Astrocyte (in vitro differentiated cells and primary cell): Measurements from ENCODE around the gene ZNF544. TPM values are rescaled to one million over a fixed set of nuclear protein-coding genes. Genes with fewer than 3 reads are reported as not detected.

Source experiments
- DNase-seq: peaks from one replicate; pipeline ENCODE4 v3.0.0-alpha.2; 2010; ENCODE audit warnings: low read depth
- FAIRE-seq: peaks from 2 replicates; lab custom pipeline; 2011; peaks lifted over from hg19 to GRCh38; lab: Jason Lieb, UNC
- H2AFZ ChIP-seq: 2 replicates; pipeline ENCODE4 v1.6.0; 2012; ENCODE audit warnings: low read depth, low read length, inconsistent platforms
- H3K27ac ChIP-seq: 2 replicates; pipeline ENCODE4 v1.5.1; 2011; ENCODE audit warnings: low read depth, low read length, inconsistent platforms
- H3K27me3 ChIP-seq: 2 replicates; pipeline ENCODE4 v1.6.0; 2011; ENCODE audit warnings: low read length, inconsistent platforms; ENCODE audit not compliant: insufficient read depth
- H3K36me3 ChIP-seq: 2 replicates; pipeline ENCODE4 v1.5.1; 2011; ENCODE audit warnings: low read length, inconsistent platforms; ENCODE audit not compliant: insufficient read depth
- H3K4me1 ChIP-seq: 2 replicates; pipeline ENCODE4 v1.5.1; 2011; ENCODE audit warnings: low read length, inconsistent platforms; ENCODE audit not compliant: insufficient read depth
- H3K4me2 ChIP-seq: 2 replicates; pipeline ENCODE4 v1.6.0; 2012; ENCODE audit warnings: low read length, inconsistent platforms
- H3K4me3 ChIP-seq: 2 replicates; pipeline ENCODE4 v1.5.1; 2011; ENCODE audit warnings: low read depth, mild to moderate bottlenecking, low read length, inconsistent platforms; ENCODE audit not compliant: insufficient read depth
- H3K79me2 ChIP-seq: 2 replicates; pipeline ENCODE4 v1.6.0; 2012; ENCODE audit warnings: mild to moderate bottlenecking, low read length, inconsistent platforms; ENCODE audit not compliant: insufficient read depth
- H3K9ac ChIP-seq: 2 replicates; pipeline ENCODE4 v1.6.0; 2012; ENCODE audit warnings: mild to moderate bottlenecking, low read length, inconsistent platforms
- H3K9me3 ChIP-seq: 2 replicates; pipeline ENCODE4 v1.5.1; 2012; ENCODE audit warnings: low read depth, mild to moderate bottlenecking, low read length, inconsistent platforms; ENCODE audit not compliant: insufficient read depth
- H4K20me1 ChIP-seq: 2 replicates; pipeline ENCODE4 v1.6.0; 2012; ENCODE audit warnings: low read length, inconsistent platforms; ENCODE audit not compliant: insufficient read depth
- H3K27ac Mint-ChIP-seq: one replicate; pipeline ENCODE4 v1.8.0; 2021; ENCODE audit warnings: mild to moderate bottlenecking, mixed read lengths; ENCODE audit not compliant: unreplicated experiment
- H3K27me3 Mint-ChIP-seq: one replicate; pipeline ENCODE4 v1.8.0; 2021; ENCODE audit warnings: low read depth, mixed read lengths; ENCODE audit not compliant: unreplicated experiment
- H3K36me3 Mint-ChIP-seq: one replicate; pipeline ENCODE4 v1.8.0; 2021; ENCODE audit warnings: low read depth, mixed read lengths; ENCODE audit not compliant: unreplicated experiment
- H3K4me1 Mint-ChIP-seq: one replicate; pipeline ENCODE4 v1.8.0; 2021; ENCODE audit warnings: low read depth, mixed read lengths; ENCODE audit not compliant: unreplicated experiment
- H3K4me3 Mint-ChIP-seq: one replicate; pipeline ENCODE4 v1.8.0; 2021; ENCODE audit warnings: mild to moderate bottlenecking, moderate library complexity, mixed read lengths; ENCODE audit not compliant: unreplicated experiment
- H3K9me3 Mint-ChIP-seq: one replicate; pipeline ENCODE4 v1.8.0; 2021; ENCODE audit warnings: mild to moderate bottlenecking, mixed read lengths; ENCODE audit not compliant: unreplicated experiment
- CTCF ChIP-seq: IDR thresholded peaks from 2 replicates; pipeline ENCODE4 v1.5.1; 2011; ENCODE audit warnings: low read depth, mild to moderate bottlenecking, inconsistent platforms, low read length, moderate library complexity; ENCODE audit not compliant: insufficient read depth
- EZH2 ChIP-seq: IDR thresholded peaks from 2 replicates; pipeline ENCODE4 v1.6.1; 2012; ENCODE audit warnings: mild to moderate bottlenecking, low read length, inconsistent platforms; ENCODE audit not compliant: insufficient read depth
- total RNA-seq: library from RNA; stranded (reverse); gene quantifications from 2 replicates; pipeline ENCODE4 v1.2.1, GENCODE V29; 2021

ZNF544 gene
- total RNA-seq, 1 donor from 2014 or later, result 23.4 TPM

DNA sequence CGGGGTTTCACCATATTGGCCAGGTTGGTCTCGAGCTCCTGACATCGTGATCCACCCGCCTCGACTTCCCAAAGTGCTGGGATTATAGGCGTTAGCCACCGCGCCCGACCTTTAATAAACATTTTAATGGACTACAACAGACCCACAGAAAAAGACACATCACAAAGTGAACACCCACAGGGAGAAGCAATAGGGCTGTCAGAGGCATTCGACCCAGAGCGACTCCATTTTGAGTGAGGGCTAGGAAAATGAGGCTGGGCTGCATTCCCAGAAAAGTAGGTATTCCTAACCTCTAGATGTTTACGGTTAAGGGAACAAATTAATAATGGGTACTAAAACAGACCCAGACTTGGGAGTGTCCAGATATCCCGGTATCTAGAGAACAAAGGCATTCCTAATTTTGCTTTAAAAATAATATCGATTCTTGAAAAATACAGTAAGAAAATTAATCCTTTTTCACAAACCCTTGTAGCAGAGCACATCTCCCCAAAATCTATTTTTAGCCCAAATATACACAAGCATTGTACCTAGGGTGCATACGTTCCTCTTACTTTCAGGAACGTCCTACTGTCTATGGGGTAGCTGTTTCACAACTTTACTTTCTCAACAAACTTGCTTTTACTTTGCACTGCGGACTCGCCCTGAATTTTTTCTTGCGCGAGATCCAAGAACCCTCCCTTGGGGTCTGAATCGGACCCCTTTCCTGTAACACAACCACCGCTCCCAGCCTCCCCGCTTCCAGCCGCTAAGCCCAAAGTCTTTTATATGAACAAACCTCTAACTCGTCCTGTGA, 49.2 kb downstream of the ZNF544 start:
- Mint-ChIP-seq H3K36me3 (peaks cover 34% of the 10 kb centered on the region), H3K4me1 (peaks cover 21% of the 10 kb centered on the region), H3K27ac (peak overlapping the region; percentile 86), H3K9me3 (peaks cover 2% of the 10 kb centered on the region), H3K27me3 (no peaks in the 10 kb centered on the region), H3K4me3 (peak overlapping the region; percentile 92)
- peak overlapping the region; percentile 95 for H3K4me3 ChIP-seq
- H3K27me3 ChIP-seq, result no peaks in the 10 kb centered on the region
- H2AFZ ChIP-seq, result peak overlapping the region; percentile 75
- H3K9me3 ChIP-seq, result peaks cover 3% of the 10 kb centered on the region
- H3K9ac ChIP-seq, result peak overlapping the region; percentile 95
- TF ChIP-seq CTCF (no peak), EZH2 (no peak)
- H3K4me2 ChIP-seq, result peak overlapping the region; percentile 89
- peaks cover 10% of the 10 kb centered on the region for H3K4me1 ChIP-seq
- H3K27ac ChIP-seq, result peak overlapping the region; percentile 93
- DNase-seq (no peak), FAIRE-seq (no peak)
- peaks cover 56% of the 10 kb centered on the region for H3K79me2 ChIP-seq
- H3K36me3 ChIP-seq, result peaks cover 5% of the 10 kb centered on the region
- peaks cover 17% of the 10 kb centered on the region for H4K20me1 ChIP-seq

- peaks cover 36% of the 10 kb centered on the region for H3K36me3 Mint-ChIP-seq
- TF ChIP-seq EZH2 (no peak), CTCF (no peak)
- H3K27me3 Mint-ChIP-seq, result no peaks in the 10 kb centered on the region
- H3K9me3 Mint-ChIP-seq, result peaks cover 2% of the 10 kb centered on the region
- Histone ChIP-seq H3K9ac (peak within 1 kb of the TSS; percentile 95), H3K4me1 (peaks cover 10% of the 10 kb centered on the region), H3K27ac (peak within 1 kb of the TSS; percentile 93), H2AFZ (peak within 1 kb of the TSS; percentile 94), H3K4me3 (peak within 1 kb of the TSS; percentile 95), H3K4me2 (peak within 1 kb of the TSS; percentile 89), H4K20me1 (peaks cover 17% of the 10 kb centered on the region), H3K27me3 (no peaks in the 10 kb centered on the region), H3K79me2 (peaks cover 61% of the 10 kb centered on the region), H3K36me3 (peaks cover 8% of the 10 kb centered on the region), H3K9me3 (peaks cover 3% of the 10 kb centered on the region)
- H3K27ac Mint-ChIP-seq, result peak within 1 kb of the TSS; percentile 86
- peak within 1 kb of the TSS; percentile 92 for H3K4me3 Mint-ChIP-seq
- DNase-seq (peak; percentile 95), FAIRE-seq (no peak)
- H3K4me1 Mint-ChIP-seq, result peaks cover 21% of the 10 kb centered on the region
Measured at GRCh38 chr19:58278541-58279041, 49.9 kb downstream of the ZNF544 start, which contains the start of gene ZNF8. ZNF8 (plus strand) TSS chr19:58278955; CDS start chr19:58279082, 127 bp downstream.
